HG03442 (cell line): ENCODE results near the gene ITCH.

Source experiments
- ATAC-seq: cut with Tn5 transposase; IDR thresholded peaks from one replicate; pipeline ENCODE4 v1.9.1; 2021; ENCODE audit warnings: mild to moderate bottlenecking, moderate library complexity; ENCODE audit not compliant: unreplicated experiment

ITCH gene

DNA sequence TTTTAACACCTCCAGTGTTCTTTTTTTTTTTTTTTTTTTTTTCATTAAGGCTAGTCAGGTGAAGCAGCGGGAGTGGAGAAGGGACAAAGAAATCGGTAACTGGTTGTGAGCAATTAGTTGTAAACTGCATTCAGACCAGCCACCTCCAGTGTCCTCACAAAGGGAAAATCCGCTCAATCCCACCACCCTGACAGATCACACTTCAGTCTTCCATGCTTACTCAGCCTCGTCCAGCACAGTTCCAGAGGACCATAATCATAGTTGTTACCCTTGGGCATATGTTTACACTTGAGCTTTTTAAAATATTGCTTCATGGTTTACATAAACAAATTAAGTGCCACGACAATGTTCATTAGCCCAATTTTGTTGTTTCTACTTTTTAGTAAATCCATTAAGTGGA, 163.4 kb downstream of the ITCH start:
- no peak for ATAC-seq

DNA sequence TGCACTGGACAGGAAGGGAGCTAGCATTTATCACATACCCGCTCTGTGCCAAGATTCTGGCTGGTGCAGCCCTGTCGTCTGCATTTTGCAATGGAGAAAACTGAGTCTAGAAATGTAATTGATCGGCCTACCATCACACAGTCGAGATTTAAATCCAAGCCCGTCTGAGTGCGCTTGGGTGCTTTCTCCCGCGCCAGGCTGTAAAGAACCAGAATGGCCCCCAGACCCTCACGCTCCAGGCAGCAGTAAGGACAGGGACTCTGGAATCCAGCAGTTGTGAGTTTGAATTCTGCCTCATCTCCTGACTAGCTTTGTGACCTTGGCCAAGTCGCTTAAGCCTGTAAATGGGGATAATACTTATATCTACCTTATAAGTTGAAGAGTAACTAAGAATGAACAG, 163.9 kb downstream of the ITCH start:
- ATAC-seq, result no peak

DNA sequence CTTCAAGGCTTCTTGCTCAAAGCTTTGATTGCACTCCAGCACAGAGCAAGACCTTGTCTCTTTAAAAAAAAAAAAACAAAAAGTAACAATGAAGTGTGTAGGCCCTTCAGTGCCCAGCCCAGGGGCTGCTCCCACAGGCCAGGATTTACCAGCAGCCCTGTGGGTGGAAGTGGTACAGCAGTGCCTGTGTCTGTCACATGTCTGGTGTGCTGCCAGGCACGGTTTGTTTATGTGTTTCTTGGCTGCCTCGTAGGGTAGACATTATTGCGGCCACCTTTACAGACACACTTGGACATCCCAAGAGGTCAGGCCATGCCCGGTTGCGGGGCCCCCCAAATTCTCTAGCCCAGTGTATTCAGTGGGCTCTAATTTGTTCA, 165.8 kb downstream of the ITCH start:
- no peak for ATAC-seq

DNA sequence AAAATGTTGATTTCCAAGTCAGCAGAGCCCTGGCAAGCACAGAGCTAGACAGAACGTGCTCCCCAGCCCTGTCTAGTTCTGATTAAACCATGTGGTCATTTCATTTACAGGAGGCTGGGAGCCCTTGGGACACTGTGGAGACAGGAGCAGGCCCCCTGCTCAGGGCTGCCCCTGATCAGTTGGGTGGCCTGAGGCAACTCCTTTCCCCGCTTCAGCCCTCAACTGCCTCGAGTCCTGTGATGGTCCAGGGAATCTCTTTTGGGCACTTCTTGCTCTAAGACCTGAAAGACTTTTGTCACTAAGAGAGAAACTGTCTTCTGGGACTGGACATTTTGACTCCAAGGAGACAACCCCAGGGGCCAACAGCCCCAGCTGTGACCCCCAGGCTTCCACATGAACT, 166.7 kb downstream of the ITCH start:
- ATAC-seq, result no peak

DNA sequence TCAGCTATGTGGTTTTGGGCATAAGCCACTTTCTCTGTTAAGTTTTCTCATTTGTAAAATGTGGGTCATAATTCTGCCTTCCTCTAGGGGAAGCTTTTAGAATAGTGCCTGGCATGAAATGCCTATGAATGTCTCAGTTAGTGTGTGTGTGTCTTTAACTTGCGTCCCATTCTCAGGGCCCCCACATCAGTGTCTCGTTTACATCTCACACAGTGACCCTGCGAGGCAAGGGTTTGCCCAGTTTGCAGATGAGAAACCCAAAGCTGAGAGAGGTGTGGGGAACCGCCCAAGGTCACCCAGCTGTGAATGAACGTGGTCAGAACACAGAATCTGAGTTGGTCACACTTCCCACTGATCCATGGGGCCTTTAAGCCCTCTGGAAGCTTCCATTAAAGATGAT, 167.3 kb downstream of the ITCH start:
- no peak for ATAC-seq

DNA sequence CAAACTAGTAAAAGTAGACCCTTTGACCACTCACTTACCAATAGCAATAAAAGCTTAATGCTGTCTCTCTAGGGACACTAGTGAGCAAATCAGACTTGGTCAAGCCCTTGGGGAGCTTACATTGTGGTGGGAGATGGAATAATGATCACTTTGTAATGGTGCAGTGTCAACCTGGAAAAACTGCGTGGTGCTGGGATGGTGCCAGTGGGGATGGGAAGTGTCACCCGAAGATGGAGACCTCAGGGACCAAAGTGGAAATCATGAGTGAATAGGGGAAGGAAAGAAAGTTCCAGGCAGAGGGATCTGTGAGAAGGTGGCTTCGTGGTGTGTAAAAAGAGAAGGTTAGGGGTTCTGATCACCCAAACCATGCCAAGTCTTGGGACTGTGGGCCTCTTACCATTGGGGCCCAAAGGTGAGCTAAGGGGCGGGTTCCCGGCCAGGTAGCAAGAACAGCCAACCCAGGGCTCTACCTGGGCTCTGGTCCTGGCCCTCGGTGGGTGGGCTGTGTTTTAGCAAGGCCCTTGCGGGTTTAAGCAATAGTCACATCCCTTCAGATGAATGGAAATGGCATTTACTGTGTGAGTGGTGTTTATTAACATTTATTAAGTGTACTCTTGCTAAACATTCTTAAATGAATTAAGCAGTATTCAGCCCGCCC, 168.7 kb downstream of the ITCH start:
- ATAC-seq, result no peak

DNA sequence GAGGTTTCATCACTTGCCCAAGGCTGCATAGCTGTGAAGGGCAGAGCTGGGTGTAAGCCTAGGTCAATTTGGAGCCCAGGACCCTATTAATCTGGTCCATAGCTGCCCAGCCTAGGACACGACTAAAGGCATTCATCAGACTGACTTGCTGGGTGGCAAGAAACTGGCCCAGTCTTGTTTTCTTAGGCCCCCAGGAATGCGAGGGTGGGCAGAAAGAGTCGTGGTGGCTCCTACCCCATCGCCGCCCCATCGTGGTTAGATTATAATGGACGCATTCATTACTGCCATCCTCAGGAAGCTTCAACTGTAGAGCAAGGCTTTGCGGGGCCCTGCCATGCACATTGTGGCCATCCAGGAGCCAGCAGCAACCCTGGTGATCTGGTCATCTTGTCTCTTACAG, 169.2 kb downstream of the ITCH start:
- ATAC-seq, result no peak

DNA sequence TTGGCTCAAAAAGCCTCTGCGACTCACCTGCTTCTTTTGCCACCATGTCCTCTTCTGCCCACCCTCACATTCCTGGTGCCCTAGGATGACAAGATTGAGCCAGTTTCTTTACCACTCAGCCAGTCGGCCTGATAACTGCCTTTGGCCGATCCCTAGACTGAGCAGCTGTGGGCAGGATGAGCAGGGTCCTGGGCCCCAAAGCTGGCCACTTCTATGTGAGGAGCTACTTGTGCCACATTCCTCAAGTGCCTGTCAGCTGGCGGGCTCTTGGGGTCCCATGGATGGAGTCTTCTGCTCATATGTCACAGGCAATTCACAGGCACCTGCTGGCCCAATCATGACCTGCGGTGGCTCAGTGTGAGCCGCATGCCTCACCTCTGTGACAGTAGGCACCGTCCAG, 169.7 kb downstream of the ITCH start:
- ATAC-seq, result no peak

DNA sequence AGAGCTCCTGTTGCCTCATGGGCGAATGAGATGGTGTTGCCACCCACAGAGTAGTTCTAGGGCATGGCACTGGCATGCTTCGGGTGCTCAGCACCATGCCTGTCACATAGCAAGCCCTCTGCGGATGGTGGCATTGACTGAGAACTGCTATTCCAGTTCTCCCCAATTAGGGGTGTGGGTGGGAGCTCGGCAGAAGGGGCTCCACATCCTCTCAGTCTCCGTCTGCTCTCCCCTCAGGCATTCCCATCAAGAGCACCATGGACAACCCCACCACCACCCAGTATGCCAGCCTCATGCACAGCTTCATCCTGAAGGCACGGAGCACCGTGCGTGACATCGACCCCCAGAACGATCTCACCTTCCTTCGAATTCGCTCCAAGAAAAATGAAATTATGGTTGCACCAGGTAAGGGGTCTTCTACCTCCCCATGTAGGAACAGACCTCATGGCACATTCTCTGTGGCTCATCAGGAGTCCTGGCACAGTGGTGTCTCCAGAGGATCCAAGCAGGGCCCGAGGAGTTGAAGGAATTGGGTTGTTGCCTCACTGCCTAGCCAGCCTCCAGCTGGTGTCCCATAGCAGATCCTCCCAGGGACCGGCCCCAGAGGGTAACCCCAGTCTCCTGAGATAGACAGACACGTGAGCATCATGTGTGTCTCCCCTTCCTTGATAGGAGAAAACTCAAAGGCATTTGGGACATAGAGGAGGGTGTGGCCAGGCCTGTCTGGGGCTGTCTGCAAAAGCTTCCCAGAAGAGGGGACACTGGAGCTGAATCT, 171.5 kb downstream of the ITCH start:
- no peak for ATAC-seq

DNA sequence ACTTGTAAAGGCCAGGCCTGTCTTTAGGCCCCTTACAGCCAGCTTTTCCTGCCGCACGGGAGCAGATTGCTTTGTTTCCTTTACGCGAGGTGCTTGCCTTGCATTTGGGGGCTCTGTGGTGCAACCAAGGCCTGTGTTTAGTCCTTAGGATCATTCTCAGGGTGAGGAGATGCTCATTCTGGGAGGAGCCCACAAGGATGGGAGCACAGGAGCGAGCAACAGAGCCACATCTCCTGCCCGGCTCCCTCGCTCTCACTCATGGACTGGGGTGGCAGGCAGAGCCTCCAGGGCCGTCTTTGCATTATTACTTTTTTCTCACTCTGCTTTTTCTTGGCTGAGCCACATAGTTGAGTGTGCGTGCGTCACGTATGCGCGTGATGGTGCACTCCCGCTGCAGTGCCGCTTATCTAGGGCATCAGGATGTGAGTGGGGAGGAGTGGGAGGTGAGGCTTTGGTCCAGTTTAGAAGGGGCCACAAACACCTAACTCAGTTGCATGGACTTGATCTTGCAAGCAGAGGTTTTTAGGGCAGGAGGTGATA, 172.3 kb downstream of the ITCH start:
- ATAC-seq, result no peak

DNA sequence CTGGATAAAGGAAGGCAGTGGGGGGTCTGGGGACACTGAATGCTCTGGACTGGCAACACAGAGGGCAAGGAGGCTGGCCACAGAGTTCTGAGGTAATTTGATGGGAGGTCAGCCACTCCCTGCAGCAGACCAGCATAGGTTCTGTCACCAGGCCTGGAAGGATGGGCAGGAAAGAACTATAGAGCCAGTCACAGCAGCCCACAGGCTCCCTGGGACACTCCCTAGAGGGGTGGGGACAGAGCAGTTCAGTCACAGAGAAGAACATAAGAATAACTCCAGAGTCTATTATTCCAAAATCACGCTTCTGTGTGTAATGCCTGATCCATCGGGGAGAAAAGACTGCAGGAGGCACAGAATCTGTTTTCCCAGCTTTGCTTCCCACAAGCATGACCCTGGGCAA, 172.8 kb downstream of the ITCH start:
- no peak for ATAC-seq

DNA sequence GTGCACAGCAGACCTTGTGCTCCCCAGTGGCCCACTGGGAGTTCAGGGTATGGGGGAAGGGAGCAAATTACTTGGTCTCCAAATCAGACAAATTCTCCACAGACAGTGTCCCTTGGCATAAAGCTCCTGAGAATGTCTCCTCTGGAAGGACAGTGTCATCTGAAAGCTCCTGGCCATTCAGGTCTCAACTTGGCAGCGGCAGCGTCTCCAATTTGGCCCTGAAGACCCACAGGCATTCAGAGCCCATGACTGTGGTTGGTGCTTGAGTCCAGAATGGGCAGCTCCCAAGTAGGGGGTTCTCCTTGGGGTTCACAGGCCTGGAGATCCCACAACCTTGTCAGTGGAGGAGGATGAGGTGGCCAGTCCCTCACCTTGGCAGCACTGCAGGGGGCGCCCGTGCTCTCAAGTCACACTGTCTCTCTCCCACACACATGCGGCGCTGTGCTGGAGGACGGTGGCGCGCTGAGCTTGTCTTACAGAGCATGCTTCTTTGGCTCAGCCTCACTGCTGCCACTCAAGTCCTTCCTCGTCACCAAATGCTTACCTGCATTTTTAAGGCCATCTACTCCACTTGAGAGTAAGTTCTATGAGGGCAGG, 173.8 kb downstream of the ITCH start:
- ATAC-seq, result no peak

DNA sequence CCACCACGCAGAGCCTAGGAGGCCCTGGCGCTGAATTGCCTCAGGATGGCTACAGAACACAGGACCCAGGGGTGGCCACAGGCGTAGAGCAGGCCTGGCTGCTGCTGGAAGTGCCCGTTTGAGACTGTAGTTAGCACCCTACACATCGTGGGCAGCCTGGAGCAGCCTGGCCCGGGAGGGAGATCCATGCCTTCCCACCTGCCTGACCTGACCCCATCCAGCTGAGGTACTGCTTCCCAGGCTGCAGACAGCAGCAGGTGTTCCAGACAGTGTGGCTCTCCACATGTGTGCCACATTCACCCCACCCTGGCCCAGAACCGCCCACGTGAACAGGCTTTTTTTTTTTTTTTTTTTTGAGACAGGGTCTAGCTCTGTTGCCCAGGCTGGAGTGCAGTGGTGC, 174.6 kb downstream of the ITCH start:
- no peak for ATAC-seq

DNA sequence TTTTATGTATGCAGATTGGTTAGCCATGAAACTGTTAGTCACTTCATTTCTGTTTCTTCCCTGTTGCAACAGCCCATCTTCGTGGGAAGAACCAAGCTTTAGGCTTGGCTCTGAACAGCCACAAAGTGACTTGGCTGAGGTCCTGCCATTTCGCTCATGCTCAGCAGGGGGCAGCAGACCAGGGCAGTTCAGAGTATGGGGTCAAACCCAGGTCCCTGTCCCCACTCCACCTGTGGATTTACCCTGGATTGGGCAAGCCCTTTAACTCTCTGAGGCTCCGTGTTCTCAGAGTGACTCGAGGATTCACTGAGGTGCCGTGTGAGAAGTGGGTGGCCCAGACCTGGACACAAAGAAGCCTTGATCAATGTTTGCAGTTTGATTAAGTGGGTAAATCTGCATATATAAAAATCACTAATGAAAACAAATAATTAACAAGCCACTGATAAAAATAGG, 175.6 kb downstream of the ITCH start:
- ATAC-seq, result no peak

DNA sequence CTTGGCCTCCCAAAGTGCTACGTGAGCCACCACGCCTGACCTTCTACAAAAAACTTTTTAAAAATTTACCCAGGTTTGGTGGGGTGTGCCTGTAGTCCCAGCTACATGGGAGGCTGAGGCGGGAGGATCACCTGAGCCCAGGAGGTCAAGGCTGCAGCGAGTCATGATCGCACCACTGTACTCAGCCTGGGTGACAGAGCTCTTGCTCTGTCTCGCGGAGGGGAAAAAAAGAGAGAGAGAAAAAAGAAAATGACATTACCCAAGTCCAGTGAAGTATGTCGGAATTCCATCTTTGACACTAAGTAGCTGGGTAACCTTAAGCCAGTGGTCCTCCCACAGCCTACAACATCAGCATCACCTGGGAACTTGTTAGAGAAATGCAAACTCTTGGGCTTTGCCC, 176.7 kb downstream of the ITCH start:
- ATAC-seq, result no peak

DNA sequence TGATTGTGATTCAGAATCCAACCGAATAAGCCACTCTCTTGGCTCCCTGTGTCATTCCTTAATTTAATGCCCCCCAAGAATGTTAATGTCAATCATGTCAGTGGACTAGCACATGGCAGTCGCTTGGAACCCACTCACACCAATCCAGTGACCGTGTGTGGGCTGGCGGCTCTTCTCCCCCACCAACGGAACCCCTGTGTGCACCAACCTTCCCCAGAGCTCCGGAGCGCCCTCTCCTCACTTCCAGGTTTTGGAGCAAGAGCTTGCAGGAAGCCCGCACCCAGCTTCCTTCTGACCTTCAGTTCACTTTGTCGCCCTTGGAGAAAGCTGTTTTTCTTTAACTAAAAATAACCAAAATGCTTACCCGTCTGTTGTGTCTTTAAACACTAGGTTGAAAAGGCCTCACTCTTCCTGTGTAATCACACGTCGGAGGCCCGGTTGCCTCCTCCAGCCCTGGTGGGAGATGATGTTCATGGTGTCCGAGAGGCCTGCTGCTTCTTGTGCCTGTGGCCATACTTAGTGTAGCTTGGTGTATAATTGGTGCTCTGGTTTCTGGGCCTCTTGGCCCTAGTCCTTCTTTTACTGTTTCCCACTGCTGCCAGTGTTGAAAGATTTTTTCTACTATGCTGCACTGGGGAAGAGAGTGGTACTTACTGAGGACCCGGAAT, 177.7 kb downstream of the ITCH start:
- no peak for ATAC-seq

DNA sequence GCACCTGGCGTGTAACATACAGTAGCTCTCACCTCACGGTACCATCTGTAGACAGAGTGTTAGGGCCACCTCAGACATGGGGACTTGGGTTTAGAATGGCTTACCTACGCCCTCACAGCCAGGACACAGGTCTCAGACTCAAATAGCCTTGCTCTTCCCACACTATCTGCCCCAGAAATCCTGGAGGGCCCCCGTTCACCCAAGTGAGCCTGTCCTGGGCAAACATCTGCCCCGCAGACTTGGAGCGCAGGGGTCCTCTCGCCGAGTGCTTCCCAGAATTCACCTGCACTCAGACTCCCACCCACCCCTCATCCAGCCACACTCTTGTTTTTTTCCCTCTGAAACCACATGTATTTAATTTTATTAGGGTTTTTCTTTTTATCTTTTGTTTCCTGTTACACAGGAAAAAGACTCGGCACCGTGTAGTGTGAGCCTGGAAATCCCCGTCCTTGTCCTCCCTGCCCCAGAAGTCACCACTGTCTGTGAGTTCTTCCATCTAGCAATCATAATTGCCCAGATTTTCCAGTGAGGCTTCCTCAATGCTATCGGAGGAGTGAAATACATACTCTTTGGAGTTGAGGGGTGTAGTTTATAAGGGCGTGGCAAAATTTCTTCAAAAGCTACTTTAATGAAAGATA, 178.3 kb downstream of the ITCH start:
- no peak for ATAC-seq

DNA sequence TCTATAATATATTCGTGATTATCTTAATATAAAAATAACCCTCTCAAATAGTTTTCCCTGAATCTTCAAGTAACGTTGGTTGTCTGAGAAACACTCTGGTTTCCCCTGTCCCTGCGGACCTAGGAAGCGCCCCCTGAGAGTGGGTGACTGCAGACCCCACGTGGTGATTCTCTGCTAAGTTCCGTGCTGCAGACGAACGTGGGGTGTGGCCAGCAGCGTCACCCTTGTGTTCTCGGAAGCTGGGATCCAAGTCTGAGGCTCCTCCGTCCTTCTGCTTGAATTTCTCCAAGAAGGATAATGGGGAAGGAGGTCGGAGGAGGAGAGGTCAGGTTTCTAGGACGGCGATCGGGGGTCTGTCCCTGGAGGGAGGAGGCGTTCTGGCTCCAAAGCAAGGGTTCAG, 178.8 kb downstream of the ITCH start:
- ATAC-seq, result no peak

DNA sequence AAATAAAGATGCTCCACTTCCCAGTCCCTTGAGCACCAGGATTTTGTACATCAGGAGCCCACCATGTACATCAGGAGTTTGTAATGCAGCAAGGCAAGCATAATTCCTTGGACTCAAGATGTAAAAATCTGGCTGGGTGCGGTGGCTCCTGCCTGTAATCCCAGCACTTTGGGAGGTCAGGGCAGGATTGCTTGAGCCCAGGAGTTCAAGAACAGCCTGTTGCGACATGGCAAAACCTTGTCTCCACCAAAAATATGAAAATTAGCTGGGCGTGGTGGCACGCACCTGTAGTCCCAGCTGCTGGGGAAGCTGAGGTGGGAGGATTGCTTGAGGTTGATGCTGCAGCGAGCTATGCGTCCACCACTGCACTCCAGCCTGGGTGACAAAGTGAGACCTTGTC, 179.4 kb downstream of the ITCH start:
- ATAC-seq, result no peak

DNA sequence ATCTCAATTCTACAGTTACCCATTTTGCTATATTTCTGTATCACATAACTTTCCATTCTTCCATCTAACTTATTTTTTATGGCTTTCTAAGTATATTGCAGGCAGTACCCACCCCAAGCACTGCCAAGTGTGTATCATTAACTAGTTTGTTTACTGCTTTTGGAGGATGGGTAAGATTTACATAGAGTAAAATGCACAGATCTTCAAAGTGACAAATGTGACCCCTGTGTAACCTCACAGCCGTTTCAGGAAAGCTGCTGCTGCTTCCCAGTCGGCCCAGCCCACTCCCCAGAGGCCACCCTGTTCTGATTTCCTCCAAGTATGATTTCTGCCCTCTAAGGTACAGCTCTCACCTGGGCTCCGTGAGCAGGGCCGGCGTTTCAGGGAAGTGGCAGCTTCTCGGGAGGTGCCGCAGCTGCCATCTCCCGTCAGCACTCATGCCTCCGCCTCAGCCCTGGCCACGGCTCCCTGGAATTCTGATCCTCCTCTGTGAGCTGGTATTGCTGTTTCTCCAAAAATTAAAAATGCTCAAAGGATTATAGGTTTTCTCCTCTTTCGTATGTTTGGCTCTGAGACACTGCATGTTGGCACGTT, 180.5 kb downstream of the ITCH start:
- no peak for ATAC-seq
